Liver (tissue), 9 donors: Measurements from ENCODE around the gene BCHE. TPM values are rescaled to one million over a fixed set of nuclear protein-coding genes. Genes with fewer than 3 reads are reported as not detected.

Experiments used
- DNase-seq: peaks from one replicate; pipeline ENCODE4 v3.0.0-alpha.2; 2017; ENCODE audit warnings: low spot score
- H3K27ac ChIP-seq, 2 donors: one replicate each; pipeline ENCODE4 v1.7.0; 2013; ENCODE audit warnings: inconsistent platforms in 2 of 2, low read length in 2 of 2, control low read depth in 1 of 2, low read depth in 1 of 2, mild to moderate bottlenecking in 1 of 2
- H3K27me3 ChIP-seq, 4 donors: one replicate each; pipeline versions ENCODE4 v1.6.1 to v1.7.0; 2013; ENCODE audit warnings: low read length in 3 of 4, inconsistent platforms in 1 of 4, mild to moderate bottlenecking in 1 of 4, moderate library complexity in 1 of 4; ENCODE audit not compliant: control insufficient read depth in 4 of 4, insufficient read depth in 4 of 4
- H3K36me3 ChIP-seq, 4 donors: one replicate each; pipeline versions ENCODE4 v1.6.1 to v1.7.0; 2013; ENCODE audit warnings: low read length in 3 of 4, mild to moderate bottlenecking in 3 of 4, low read depth in 1 of 4, moderate library complexity in 1 of 4; ENCODE audit not compliant: control insufficient read depth in 4 of 4, insufficient read depth in 3 of 4
- H3K4me1 ChIP-seq, 4 donors: one replicate each; pipeline versions ENCODE4 v1.6.1 to v1.7.0; 2013; ENCODE audit warnings: low read length in 3 of 4, mild to moderate bottlenecking in 3 of 4, moderate library complexity in 1 of 4; ENCODE audit not compliant: control insufficient read depth in 4 of 4, insufficient read depth in 4 of 4
- H3K4me3 ChIP-seq, 3 donors: one replicate each; pipeline versions ENCODE4 v1.6.1 to v1.7.0; 2013; ENCODE audit warnings: low read length in 3 of 3, control low read depth in 1 of 3, low read depth in 1 of 3, mild to moderate bottlenecking in 1 of 3
- H3K9ac ChIP-seq, 2 donors: one replicate each; pipeline ENCODE4 v1.7.0; 2013; ENCODE audit warnings: low read length in 2 of 2, mild to moderate bottlenecking in 2 of 2, moderate library complexity in 2 of 2, control low read depth in 1 of 2, low read depth in 1 of 2
- H3K9me3 ChIP-seq, 4 donors: one replicate each; pipeline versions ENCODE4 v1.6.1 to v1.7.0; 2013; ENCODE audit warnings: low read length in 3 of 4; ENCODE audit not compliant: control insufficient read depth in 4 of 4
- EGR1 ChIP-seq, 2 donors: IDR thresholded peaks; 2 replicates each; pipeline ENCODE4 v1.6.1; 2016 to 2018; ENCODE audit warnings: antibody characterized with exemption in 2 of 2, low read depth in 2 of 2
- HNF4A ChIP-seq, 2 donors: conservative IDR thresholded peaks; 2 replicates each; pipeline ENCODE4 v1.6.1; 2016; ENCODE audit warnings: antibody characterized with exemption in 2 of 2, mild to moderate bottlenecking in 2 of 2
- JUND ChIP-seq, 2 donors: IDR thresholded peaks; 2 replicates each; pipeline ENCODE4 v1.6.1; 2016; ENCODE audit warnings: antibody characterized with exemption in 2 of 2
- NR2F2 ChIP-seq: IDR thresholded peaks from 2 replicates; pipeline ENCODE4 v1.6.1; 2016; ENCODE audit warnings: antibody characterized with exemption
- RAD21 ChIP-seq, 2 donors: IDR thresholded peaks; 2 replicates each; pipeline ENCODE4 v1.6.1; 2016; ENCODE audit warnings: antibody characterized with exemption in 2 of 2, mild to moderate bottlenecking in 2 of 2
- RXRA ChIP-seq, 2 donors: IDR thresholded peaks; 2 replicates each; pipeline ENCODE4 v1.6.1; 2017 to 2018; ENCODE audit warnings: antibody characterized with exemption in 2 of 2, mild to moderate bottlenecking in 1 of 2
- SP1 ChIP-seq: IDR thresholded peaks from 2 replicates; pipeline ENCODE4 v1.6.1; 2018; ENCODE audit warnings: antibody characterized with exemption, mild to moderate bottlenecking
- TAF1 ChIP-seq: conservative IDR thresholded peaks from 2 replicates; pipeline ENCODE4 v1.6.1; 2016; ENCODE audit warnings: antibody characterized with exemption, mild to moderate bottlenecking
- YY1 ChIP-seq: IDR thresholded peaks from 2 replicates; pipeline ENCODE4 v1.6.1; 2016; ENCODE audit warnings: antibody characterized with exemption, mild to moderate bottlenecking
- WGBS: extraction: QIAGEN DNeasy Blood & Tissue Kit; methylation state at CpG from one replicate; pipeline ENCODE4 v1.1.7; 2013; 5-methylcytosine and 5-hydroxymethylcytosine counted together
- polyA plus RNA-seq, 2 donors: library from polyadenylated mRNA; stranded (reverse) in 1 of 2; unstranded in 1 of 2; fragments of 200-250 nt in 1 of 2; fragments of >200 nt in 1 of 2; fragmentation: Nextera tagmentation in 1 of 2; extraction: Ambion mirVana in 1 of 2; gene quantifications; one replicate each; pipeline versions ENCODE4 v1.2.1 to v1.2.3, GENCODE V29; 2013 to 2015
- total RNA-seq, 2 donors: library from RNA; depleted of rRNA; stranded (reverse); fragments of >200 nt; gene quantifications; one replicate each; pipeline ENCODE4 v1.2.3, GENCODE V29; 2014
- TF ChIP-seq, protein P1 (sequence below): fragments of 150-350 bp; IDR thresholded peaks from 2 replicates; pipeline ENCODE4 v1.5.1; 2017; ENCODE audit warnings: improper control_type of control experiment, low read depth, low read length; ENCODE audit not compliant: missing input control
- TF ChIP-seq, protein P2 (sequence below): IDR thresholded peaks from 2 replicates; pipeline ENCODE4 v1.6.1; 2016; ENCODE audit warnings: antibody characterized with exemption
- TF ChIP-seq, protein P3 (sequence below): IDR thresholded peaks from 2 replicates; pipeline ENCODE4 v1.6.1; 2016; ENCODE audit warnings: antibody characterized with exemption, mild to moderate bottlenecking
- donor health status: healthy.
- donor health status: healthy.
- donor health status: healthy.
- donor health status: healthy.
- donor health status: healthy.

The BCHE gene
- total and polyA plus RNA-seq, 4 donors = 18.4 to 46.8 (median 35.6) TPM

DNA sequence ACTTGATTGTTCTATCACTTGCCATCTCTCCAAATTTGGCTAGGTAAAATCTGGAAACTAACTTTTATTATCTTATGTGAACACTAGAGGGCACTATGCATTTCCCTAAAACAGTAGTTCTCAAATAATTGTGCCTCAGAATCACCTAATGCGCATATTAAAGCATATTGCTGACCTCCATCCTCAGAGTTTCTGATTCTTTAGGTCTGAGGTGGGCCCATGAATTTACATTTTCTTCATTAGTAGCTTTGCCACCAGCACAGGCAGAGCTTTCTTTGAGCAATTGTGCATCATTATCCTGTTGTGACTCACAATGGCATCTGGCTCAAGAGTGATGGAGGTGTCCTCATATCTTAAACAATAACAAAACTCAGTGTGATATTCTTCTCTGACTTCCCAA, 17.5 kb upstream of the BCHE start:
- Histone ChIP-seq H3K9me3 (no peaks in the 10 kb centered on the region), H3K9ac (no peak overlapping the region), H3K4me1 (no peaks in the 10 kb centered on the region), H3K36me3 (no peaks in the 10 kb centered on the region), H3K4me3 (no peak overlapping the region), H3K27me3 (no peaks in the 10 kb centered on the region), H3K27ac (no peak overlapping the region)
- 39% methylated on average over 1 of the region's 1 CpG for WGBS
- TF ChIP-seq, protein P1, sequence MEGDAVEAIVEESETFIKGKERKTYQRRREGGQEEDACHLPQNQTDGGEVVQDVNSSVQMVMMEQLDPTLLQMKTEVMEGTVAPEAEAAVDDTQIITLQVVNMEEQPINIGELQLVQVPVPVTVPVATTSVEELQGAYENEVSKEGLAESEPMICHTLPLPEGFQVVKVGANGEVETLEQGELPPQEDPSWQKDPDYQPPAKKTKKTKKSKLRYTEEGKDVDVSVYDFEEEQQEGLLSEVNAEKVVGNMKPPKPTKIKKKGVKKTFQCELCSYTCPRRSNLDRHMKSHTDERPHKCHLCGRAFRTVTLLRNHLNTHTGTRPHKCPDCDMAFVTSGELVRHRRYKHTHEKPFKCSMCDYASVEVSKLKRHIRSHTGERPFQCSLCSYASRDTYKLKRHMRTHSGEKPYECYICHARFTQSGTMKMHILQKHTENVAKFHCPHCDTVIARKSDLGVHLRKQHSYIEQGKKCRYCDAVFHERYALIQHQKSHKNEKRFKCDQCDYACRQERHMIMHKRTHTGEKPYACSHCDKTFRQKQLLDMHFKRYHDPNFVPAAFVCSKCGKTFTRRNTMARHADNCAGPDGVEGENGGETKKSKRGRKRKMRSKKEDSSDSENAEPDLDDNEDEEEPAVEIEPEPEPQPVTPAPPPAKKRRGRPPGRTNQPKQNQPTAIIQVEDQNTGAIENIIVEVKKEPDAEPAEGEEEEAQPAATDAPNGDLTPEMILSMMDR = peak; percentile 40
- TF ChIP-seq SP1 (no peak), RAD21 (IDR thresholded peaks at IDR 0.05) (peak; percentile 68 to 81)
- DNase-seq = no peak

DNA sequence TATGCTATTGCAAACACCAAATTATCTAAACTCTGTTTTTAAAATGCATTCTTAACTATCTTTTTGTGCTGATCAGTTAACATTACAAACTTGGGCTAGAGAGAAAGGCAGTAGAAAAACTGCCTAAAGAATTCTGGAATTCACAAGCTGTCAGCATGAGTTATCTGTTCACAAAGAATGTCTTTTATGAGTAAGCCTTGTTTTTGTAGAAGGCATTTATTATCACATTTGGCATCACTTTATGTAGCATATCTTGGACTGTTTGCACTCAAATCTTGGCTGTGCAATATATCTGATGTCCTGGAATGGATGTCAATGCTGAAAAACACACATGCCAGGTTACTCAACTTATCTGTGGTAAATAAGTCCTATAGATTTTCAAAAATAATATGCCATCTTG, 15.5 kb upstream of the BCHE start:
- Histone ChIP-seq H3K27me3 (no peaks in the 10 kb centered on the region), H3K4me3 (no peak overlapping the region), H3K9me3 (no peaks in the 10 kb centered on the region), H3K4me1 (no peaks in the 10 kb centered on the region), H3K36me3 (no peaks in the 10 kb centered on the region), H3K27ac (no peak overlapping the region), H3K9ac (no peak overlapping the region)
- TF ChIP-seq, protein P1 = no peak
- no peak for TF ChIP-seq RXRA (IDR thresholded peaks at IDR 0.05)
- no peak for TF ChIP-seq HNF4A (conservative IDR thresholded peaks at IDR 0.05)
- TF ChIP-seq, protein P2, sequence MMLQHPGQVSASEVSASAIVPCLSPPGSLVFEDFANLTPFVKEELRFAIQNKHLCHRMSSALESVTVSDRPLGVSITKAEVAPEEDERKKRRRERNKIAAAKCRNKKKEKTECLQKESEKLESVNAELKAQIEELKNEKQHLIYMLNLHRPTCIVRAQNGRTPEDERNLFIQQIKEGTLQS = no peak
- no peak for TF ChIP-seq JUND (IDR thresholded peaks at IDR 0.05)
- TF ChIP-seq YY1 = no peak
- no peak for TF ChIP-seq NR2F2
- TF ChIP-seq, protein P3, sequence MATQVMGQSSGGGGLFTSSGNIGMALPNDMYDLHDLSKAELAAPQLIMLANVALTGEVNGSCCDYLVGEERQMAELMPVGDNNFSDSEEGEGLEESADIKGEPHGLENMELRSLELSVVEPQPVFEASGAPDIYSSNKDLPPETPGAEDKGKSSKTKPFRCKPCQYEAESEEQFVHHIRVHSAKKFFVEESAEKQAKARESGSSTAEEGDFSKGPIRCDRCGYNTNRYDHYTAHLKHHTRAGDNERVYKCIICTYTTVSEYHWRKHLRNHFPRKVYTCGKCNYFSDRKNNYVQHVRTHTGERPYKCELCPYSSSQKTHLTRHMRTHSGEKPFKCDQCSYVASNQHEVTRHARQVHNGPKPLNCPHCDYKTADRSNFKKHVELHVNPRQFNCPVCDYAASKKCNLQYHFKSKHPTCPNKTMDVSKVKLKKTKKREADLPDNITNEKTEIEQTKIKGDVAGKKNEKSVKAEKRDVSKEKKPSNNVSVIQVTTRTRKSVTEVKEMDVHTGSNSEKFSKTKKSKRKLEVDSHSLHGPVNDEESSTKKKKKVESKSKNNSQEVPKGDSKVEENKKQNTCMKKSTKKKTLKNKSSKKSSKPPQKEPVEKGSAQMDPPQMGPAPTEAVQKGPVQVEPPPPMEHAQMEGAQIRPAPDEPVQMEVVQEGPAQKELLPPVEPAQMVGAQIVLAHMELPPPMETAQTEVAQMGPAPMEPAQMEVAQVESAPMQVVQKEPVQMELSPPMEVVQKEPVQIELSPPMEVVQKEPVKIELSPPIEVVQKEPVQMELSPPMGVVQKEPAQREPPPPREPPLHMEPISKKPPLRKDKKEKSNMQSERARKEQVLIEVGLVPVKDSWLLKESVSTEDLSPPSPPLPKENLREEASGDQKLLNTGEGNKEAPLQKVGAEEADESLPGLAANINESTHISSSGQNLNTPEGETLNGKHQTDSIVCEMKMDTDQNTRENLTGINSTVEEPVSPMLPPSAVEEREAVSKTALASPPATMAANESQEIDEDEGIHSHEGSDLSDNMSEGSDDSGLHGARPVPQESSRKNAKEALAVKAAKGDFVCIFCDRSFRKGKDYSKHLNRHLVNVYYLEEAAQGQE = no peak
- TF ChIP-seq EGR1 (IDR thresholded peaks at IDR 0.05; ENCODE audit: low read depth in 2 of 2) = no peak
- TF ChIP-seq TAF1 = no peak
- no peak for DNase-seq
